Esophagus muscularis mucosa (tissue), 4 donors: ENCODE results near the gene GPR132. TPM values are rescaled to one million over a fixed set of nuclear protein-coding genes. Genes with fewer than 3 reads are reported as not detected.

Experiments
- DNase-seq: peaks from one replicate; pipeline ENCODE4 v3.0.0-alpha.2; 2017; ENCODE audit errors: extremely low spot score
- H3K27ac ChIP-seq, 4 donors: fragments of 200-600 bp; sonication (generic); replicated peaks in 1 of 4; 1 replicate in 3 of 4; 2 replicates in 1 of 4; pipeline ENCODE4 v1.5.1; 2016 to 2019; ENCODE audit warnings: mild to moderate bottlenecking in 1 of 4
- H3K27me3 ChIP-seq, 4 donors: fragments of 200-600 bp; sonication (generic); one replicate each; pipeline versions ENCODE4 v1.5.1 to v1.6.0; 2016 to 2019
- H3K36me3 ChIP-seq, 4 donors: fragments of 200-600 bp; sonication (generic); one replicate each; pipeline ENCODE4 v1.5.1; 2016 to 2019
- H3K4me1 ChIP-seq, 4 donors: fragments of 200-600 bp; sonication (generic); one replicate each; pipeline ENCODE4 v1.5.1; 2016 to 2019
- H3K4me3 ChIP-seq, 4 donors: fragments of 200-600 bp; sonication (generic); 1 replicate in 2 of 4; 2 replicates in 2 of 4; pipeline ENCODE4 v1.5.1; 2016 to 2019; ENCODE audit warnings: mild to moderate bottlenecking in 4 of 4, moderate library complexity in 1 of 4
- H3K9me3 ChIP-seq, 4 donors: fragments of 200-600 bp; sonication (generic); 1 replicate in 3 of 4; 2 replicates in 1 of 4; pipeline ENCODE4 v1.5.1; 2016 to 2019
- EP300 ChIP-seq: sonication (generic); formaldehyde crosslinking; IDR thresholded peaks from one replicate; pipeline ENCODE4 v1.6.1; 2017; ENCODE audit warnings: antibody characterized with exemption
- POLR2A ChIP-seq: fragments of 450-650 bp; IDR thresholded peaks from one replicate; pipeline ENCODE4 v1.6.1; 2017; ENCODE audit warnings: antibody characterized with exemption, moderate library complexity, mild to moderate bottlenecking, low read depth
- POLR2AphosphoS5 ChIP-seq, 2 donors: sonication (generic); formaldehyde crosslinking; IDR thresholded peaks; one replicate each; pipeline ENCODE4 v1.6.1; 2017; ENCODE audit warnings: antibody characterized with exemption in 2 of 2
- WGBS: methylation state at CpG from one replicate; pipeline ENCODE4 v1.1.5; 2018; 5-methylcytosine and 5-hydroxymethylcytosine counted together
- intact Hi-C: fragments of 100-400 bp; cut with DNase I; formaldehyde crosslinking; loops from one replicate; pipeline ENCODE4 v1.15.1; 2023
- total RNA-seq, 4 donors: library from RNA; depleted of rRNA; stranded (reverse); fragments of >200 nt; gene quantifications; one replicate each; pipeline versions ENCODE4 v1.1.0 to v1.2.1, GENCODE V29; 2016
- TF ChIP-seq, protein P1 (sequence below), 3 experiments: fragments of 200-600 bp in 2 of 3; fragments of 450-650 bp in 1 of 3; sonication (generic) in 2 of 3; IDR thresholded peaks; one replicate each; pipeline ENCODE4 v1.5.1; 2017 to 2019; ENCODE audit warnings: antibody characterized with exemption in 3 of 3, mild to moderate bottlenecking in 2 of 3, moderate library complexity in 1 of 3

Gene GPR132
- total RNA-seq, 4 donors from 2014 or later = 1.2 to 8.0 (median 2.1) TPM

DNA sequence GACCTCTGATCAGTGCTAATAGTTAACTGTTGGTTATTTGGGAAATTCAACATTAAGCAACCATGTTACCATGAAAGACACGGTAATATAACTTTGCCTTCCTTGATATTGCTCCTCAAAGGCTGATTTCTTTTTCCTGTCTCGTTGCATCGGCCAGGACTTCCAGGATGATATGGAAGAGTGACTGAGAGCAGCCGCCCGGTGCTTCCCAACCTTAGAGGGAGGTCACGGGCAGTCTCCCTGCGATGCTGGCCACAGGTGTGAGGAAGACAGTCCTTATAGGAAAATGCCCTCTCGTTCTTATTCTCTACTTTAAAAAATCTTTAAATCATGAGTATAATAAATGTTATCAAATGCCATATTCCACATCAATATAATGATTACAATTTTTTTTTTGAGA lies 33.1 kb upstream of the GPR132 start:
- peaks cover 9 to 13% (median 12%) of the 10 kb centered on the region in 4 donors for H3K4me1 ChIP-seq
- H3K27me3 ChIP-seq = peaks cover 0 to 11% (median 0%) of the 10 kb centered on the region in 4 donors
- WGBS = 82% methylated on average over 8 of the region's 8 CpGs
- intact Hi-C loops = no loop called here
- no peak overlapping the region for H3K27ac ChIP-seq
- H3K9me3 ChIP-seq = peaks cover 0 to 4% (median under 1%) of the 10 kb centered on the region in 4 donors
- no peak overlapping the region for H3K4me3 ChIP-seq
- TF ChIP-seq POLR2AphosphoS5 (IDR thresholded peaks at IDR 0.05) (no peak), EP300 (no peak), POLR2A (no peak)
- TF ChIP-seq, protein P1, sequence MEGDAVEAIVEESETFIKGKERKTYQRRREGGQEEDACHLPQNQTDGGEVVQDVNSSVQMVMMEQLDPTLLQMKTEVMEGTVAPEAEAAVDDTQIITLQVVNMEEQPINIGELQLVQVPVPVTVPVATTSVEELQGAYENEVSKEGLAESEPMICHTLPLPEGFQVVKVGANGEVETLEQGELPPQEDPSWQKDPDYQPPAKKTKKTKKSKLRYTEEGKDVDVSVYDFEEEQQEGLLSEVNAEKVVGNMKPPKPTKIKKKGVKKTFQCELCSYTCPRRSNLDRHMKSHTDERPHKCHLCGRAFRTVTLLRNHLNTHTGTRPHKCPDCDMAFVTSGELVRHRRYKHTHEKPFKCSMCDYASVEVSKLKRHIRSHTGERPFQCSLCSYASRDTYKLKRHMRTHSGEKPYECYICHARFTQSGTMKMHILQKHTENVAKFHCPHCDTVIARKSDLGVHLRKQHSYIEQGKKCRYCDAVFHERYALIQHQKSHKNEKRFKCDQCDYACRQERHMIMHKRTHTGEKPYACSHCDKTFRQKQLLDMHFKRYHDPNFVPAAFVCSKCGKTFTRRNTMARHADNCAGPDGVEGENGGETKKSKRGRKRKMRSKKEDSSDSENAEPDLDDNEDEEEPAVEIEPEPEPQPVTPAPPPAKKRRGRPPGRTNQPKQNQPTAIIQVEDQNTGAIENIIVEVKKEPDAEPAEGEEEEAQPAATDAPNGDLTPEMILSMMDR (IDR thresholded peaks at IDR 0.05) = no peak
- H3K36me3 ChIP-seq = no peaks in the 10 kb centered on the region
- no peak for DNase-seq

GRCh38 chr14:105097794-105098127 lies 32.5 kb upstream of the GPR132 start:
- 100% methylated on average over 2 of the region's 7 CpGs for WGBS

GRCh38 chr14:105096206-105096875 lies 31.1 kb upstream of the GPR132 start:
- no peak for TF ChIP-seq POLR2AphosphoS5 (IDR thresholded peaks at IDR 0.05)
- no peak for TF ChIP-seq POLR2A
- no peak for TF ChIP-seq EP300
- TF ChIP-seq, protein P1 (IDR thresholded peaks at IDR 0.05) = no peak
- no peaks in the 10 kb centered on the region for H3K27me3 ChIP-seq
- peaks cover 25 to 32% (median 30%) of the 10 kb centered on the region in 4 donors for H3K4me1 ChIP-seq
- no peaks in the 10 kb centered on the region for H3K36me3 ChIP-seq
- 85% methylated on average over 12 of the region's 15 CpGs for WGBS
- intact Hi-C loops = no loop called here
- H3K4me3 ChIP-seq = no peak overlapping the region
- no peak for DNase-seq
- no peak overlapping the region for H3K27ac ChIP-seq
- peaks cover 0 to 4% (median 0%) of the 10 kb centered on the region in 4 donors for H3K9me3 ChIP-seq

More at GRCh38 chr14:105097794-105098127, 32.5 kb upstream of the GPR132 start:
- Histone ChIP-seq H3K9me3 (peaks cover 0 to 4% (median 0%) of the 10 kb centered on the region in 4 donors), H3K27me3 (peaks cover 0 to 5% (median 0%) of the 10 kb centered on the region in 4 donors), H3K27ac (no peak overlapping the region), H3K4me3 (no peak overlapping the region), H3K36me3 (no peaks in the 10 kb centered on the region), H3K4me1 (peaks cover 11 to 18% (median 16%) of the 10 kb centered on the region in 4 donors)
- no peak for TF ChIP-seq POLR2A
- TF ChIP-seq EP300 = no peak
- TF ChIP-seq, protein P1 (IDR thresholded peaks at IDR 0.05) = no peak
- TF ChIP-seq POLR2AphosphoS5 (IDR thresholded peaks at IDR 0.05) = no peak
- DNase-seq = no peak
- intact Hi-C loops = no loop called here

GRCh38 chr14:105095236-105095805 lies 30.1 kb upstream of the GPR132 start:
- no peak for TF ChIP-seq POLR2AphosphoS5 (IDR thresholded peaks at IDR 0.05)
- no peak for TF ChIP-seq POLR2A
- TF ChIP-seq, protein P1 (IDR thresholded peaks at IDR 0.05) = no peak
- TF ChIP-seq EP300 = no peak
- H3K4me1 ChIP-seq = peaks cover 36 to 42% (median 40%) of the 10 kb centered on the region in 4 donors
- intact Hi-C loops = no loop called here
- no peak for DNase-seq
- peaks cover 0 to 4% (median 0%) of the 10 kb centered on the region in 4 donors for H3K9me3 ChIP-seq
- no peak overlapping the region for H3K27ac ChIP-seq
- no peaks in the 10 kb centered on the region for H3K36me3 ChIP-seq
- 98% methylated on average over 7 of the region's 7 CpGs for WGBS
- H3K27me3 ChIP-seq = no peaks in the 10 kb centered on the region
- no peak overlapping the region for H3K4me3 ChIP-seq
